SIG-M5 treated with dmso at 0.1 percent for 504 hours (cell line): ENCODE results near the gene ZNF804A.
"Not testable (repeated sequence)": the region's sequence is repeated elsewhere in the genome, so short reads cannot be mapped to it uniquely, and the experiment has no call there.

Source experiments
- DNase-seq: peaks from one replicate; lab custom pipeline; 2025; ENCODE audit not compliant: unreplicated experiment; lab: John Stamatoyannopoulos, UW

ZNF804A gene

DNA sequence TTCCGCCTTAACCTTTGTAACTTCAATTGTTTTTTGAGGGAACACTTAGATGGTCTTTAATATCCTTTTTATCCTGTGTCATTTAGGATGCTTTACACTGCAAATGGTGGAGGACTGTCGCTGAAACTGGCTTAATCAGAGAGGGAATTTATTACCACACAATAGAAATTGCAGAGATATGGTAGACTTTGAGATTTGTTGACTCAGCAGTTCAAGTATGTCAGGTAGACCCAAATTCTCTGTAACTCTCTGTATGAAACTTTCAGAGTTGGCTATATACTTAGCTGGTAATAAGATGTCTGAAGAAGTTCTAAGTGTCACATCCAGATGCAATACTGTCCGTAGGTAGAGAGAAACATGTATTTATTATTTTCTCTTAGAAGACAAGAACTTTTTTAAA is 100.1 kb downstream of the ZNF804A start:
- DNase-seq = no peak

DNA sequence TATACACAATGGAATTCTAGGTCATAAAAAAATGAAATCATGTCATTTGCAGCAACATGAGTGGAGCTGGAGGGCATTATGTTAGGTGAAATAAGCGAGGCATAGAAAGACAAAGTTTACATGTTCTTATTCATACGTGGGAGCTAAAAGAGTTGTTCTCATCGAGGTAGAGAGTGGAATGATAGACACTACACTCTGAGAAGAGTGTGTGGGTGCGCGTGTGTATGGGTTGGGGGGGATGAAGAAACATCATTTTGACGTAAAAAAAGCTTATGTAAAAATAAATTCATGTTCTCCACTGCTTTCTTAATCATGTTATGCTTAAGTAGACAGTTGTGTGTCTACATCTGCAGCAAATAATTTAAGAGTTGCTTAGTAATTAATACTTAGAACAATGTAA is 123.6 kb downstream of the ZNF804A start:
- no peak for DNase-seq

DNA sequence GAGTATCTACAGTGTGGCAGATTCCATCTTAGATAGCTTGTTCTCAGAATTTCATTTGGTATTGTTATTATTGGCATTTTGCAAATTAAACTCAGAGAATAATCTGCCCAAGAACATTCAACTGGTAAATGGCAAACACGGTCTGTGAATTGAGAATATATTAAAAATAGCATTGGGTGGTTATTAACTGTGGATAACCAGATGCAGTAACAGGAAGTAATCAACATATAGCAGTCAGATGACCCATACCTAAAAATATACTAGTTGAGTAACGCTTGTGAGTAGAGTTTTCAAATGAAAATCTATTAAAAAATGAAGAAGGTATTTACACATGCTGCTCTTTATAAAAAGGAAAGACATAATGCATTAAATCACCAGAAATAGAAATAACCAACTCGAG is 129.5 kb downstream of the ZNF804A start:
- no peak for DNase-seq

DNA sequence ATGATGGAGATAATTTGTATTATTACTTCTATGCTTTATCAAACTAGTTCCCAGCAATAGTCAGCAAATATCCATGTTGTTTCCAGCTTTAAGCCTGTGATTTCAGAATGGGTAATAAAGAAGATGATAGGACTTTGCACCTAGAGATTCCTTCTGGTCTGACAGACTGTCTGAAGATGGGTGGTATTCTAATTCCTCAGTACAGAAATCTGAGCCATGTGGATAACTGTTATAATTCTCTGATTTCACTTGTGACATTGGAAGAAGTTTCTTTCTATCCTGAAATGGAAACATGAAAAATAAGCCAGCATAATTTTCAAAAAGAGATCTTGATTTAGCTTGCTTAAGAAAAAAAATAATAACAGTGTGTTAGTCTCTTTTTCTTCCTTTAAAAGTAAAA is 130.1 kb downstream of the ZNF804A start:
- no peak for DNase-seq

- DNase-seq = no peak
These were observed 131.3 kb downstream of the ZNF804A start for GRCh38 chr2:184729581-184729980.

- peak; percentile 18 for DNase-seq
These were observed 132.0 kb downstream of the ZNF804A start for GRCh38 chr2:184730288-184730687.

- no peak for DNase-seq
These were observed 136.0 kb downstream of the ZNF804A start for GRCh38 chr2:184734338-184734737.

- no peak for DNase-seq
These were observed 137.3 kb downstream of the ZNF804A start for GRCh38 chr2:184735611-184736010.

DNA sequence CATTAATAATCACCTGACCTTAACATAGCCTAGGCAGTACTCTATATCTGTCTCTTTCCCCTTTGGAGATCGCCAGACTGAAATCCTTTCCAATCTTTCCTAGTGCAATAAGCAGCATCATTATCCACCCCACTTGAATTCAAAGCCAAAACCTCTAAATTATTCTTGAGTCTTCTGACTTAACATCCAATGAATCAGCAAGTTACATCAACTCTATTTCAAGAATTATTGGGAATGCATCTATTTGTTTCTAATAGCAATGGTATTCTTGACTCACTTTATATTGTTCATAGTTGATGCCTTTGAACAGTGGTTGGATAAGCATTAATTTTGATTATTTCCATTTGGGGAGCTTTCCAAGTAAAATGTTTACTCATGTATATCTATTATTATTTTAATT is 144.8 kb downstream of the ZNF804A start:
- no peak for DNase-seq

DNA sequence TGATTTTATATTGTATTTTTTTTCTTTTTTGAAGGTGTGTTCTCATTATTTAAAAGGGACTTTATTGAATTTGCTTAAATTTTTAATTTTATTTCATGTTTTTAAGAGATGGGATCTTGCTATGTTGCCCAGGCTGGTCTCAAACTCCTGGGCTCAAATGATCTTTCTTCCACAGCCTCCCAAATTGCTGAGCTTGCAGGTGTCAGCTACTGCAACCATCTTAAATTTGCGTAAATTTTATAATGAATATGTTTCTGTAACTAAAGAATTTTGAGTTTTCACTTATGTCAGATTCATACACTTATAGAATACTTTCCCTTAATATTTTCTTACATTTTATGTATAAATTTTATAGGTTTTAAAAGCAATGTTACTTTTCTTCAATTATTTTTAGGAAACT is 157.8 kb downstream of the ZNF804A start:
- no peak for DNase-seq

GRCh38 chr2:184756885-184757284 is 158.6 kb downstream of the ZNF804A start:
- no peak for DNase-seq

DNA sequence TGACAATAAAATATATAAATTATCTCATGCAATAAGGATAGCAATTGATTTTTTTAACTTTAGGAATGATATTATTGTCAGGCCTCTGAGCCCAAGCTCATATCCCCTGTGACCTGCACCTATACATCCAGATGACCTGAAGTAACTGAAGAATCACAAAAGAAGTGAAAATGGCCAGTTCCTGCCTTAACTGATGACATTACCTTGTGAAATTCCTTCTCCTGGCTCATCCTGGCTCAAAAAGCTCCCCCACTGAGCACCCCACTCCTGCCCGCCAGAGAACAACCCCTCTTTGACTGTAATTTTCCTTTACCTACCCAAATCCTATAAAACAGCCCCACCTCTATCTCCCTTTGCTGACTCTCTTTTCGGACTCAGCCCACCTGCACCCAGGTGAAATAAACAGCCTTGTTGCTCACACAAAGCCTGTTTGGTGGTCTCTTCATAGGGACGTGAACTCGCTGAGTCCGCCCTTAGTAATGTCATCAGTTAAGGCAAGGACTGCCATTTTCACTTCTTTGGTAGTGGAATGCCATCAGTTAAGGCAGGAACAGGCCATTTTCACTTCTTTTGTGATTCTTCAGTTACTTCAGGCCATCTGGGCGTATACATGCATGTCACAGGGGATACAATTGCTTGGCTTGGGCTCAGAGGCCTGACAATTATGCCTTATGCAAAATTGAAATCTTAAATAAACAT is 161.4 kb downstream of the ZNF804A start:
- not testable (repeated sequence) for DNase-seq

DNA sequence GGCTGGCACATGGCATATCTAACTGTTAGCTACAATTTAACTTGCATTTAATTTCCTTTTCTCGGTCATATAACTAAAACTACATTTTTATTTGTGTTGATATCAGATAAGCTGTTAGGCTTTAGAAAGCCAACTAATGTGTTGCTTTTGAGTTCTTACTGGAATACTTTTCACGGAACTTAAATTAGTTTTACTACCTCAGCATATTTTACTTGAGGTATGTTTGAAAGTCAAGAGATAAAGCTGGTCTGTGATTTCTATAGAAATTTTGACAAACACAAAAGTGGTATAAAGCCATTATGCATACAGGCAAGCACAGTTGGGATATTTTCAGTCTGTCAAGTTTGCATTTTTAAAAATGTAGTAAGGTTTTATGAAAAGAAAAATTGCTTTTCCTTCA is 162.6 kb downstream of the ZNF804A start:
- no peak for DNase-seq

GRCh38 chr2:184765112-184765895 is 167.0 kb downstream of the ZNF804A start:
- no peak for DNase-seq

- DNase-seq = no peak
These were observed 168.7 kb downstream of the ZNF804A start for GRCh38 chr2:184767059-184767458.

DNA sequence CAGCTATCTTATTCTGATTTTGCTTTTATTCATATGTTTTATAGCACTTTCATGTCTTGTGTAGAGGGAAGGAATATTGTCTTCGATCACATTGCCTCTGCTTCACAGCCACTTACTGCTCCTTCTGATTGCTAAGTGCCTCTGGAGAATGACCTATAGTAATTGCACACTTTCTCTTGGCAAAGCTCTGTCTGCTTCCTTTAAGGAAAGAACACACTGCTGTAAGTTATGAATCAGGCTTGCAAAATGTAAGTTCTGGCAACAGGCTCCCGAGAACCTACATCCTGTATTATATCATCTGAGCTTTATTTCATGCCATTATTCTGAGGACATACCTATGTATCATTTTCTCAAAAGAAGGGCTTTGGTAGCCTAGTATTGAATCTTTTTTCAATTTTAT is 170.7 kb downstream of the ZNF804A start:
- no peak for DNase-seq

DNA sequence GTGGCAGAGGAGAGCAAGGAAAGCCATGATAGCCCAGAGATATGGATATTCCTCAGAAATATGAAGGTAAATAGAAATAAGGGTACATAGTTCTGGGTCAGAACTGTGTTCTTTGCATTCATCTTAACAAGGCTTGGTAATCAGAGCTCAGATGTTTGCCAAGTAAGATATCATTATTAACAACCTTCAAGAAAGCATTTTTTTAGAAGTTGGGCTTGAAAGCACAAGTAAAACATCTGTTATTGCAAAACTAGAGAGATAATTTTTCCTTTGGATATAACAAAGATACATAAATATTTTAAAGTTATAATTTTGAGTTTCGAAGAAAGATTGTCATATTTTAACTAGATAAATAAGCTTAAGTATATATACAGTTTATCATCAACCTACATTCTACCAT is 171.4 kb downstream of the ZNF804A start:
- no peak for DNase-seq

DNA sequence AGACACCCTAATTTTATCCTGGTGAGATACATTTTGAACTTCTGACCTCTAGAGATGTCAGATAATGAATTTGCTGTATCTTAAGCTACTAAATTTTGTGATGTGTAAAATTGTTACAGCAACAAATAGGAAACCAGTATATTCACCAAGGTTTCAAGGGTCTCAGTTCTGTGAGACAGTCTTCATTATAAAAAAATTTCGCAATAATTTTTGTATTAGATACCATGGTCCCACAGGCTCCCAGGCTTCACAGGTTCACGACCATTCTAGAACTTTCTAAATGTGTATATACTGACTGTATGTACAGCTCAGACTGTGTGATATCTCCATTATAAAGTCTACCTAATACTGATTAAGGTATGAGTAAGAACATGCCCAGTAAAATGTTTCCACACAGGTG is 181.4 kb downstream of the ZNF804A start:
- DNase-seq = no peak

DNA sequence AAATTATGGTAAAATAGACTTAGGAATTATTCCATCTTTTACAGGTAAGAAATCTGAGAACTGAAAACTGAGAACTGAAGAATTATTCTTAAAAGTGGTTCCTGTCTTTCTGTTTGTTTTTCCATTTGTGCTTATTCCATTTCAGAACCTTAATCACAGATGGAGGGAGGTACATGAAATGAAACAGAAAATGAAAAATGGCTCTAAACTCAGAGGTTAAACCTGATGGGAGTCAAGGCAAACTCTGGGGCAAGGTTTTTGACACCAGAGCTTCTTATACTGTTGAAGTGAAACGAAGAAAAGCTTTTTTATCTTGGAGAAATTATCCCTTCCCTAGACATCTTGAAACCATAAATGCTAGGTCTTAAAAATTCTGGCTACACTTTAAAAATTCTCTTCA is 182.1 kb downstream of the ZNF804A start:
- no peak for DNase-seq

GRCh38 chr2:184780944-184781343 is 182.6 kb downstream of the ZNF804A start:
- no peak for DNase-seq

DNA sequence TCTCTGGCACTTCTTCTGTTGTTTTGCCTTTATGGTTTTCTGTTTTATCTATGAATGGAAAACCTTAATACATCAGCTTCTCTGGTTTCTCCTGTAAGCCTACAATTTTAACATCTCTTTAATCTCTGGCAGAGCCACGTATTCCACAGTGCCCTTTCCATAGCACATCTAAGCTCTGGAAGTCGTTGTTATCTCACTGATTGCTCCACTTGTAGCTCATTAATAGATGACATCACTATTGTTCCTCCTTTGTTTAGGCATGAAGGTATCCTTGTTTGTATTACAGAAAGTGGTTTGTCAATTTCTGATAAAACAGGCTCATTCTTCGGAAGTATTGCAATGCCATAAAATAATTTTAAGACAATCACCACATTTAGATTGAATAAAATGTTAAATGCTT is 185.2 kb downstream of the ZNF804A start:
- DNase-seq = no peak

GRCh38 chr2:184793176-184793575 is 194.8 kb downstream of the ZNF804A start:
- DNase-seq = no peak

DNA sequence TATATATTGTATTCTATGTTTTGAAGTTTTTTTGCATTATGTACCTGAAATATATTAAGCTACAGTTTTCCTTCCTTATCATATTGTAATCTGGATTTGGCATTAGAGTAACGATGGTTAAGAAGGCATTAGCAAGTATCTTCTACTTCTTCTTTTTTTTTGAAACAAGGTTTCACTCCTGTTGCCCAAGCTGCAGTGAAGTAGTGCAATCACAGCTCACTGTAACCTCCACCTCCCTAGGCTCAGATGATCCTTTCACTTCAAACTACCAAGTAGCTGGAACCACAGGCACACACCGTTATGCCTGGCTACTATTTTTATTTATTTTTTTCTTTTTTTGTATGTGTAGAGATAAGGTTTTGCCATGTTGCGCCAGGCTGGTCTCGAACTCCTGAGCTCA is 201.1 kb downstream of the ZNF804A start:
- peak; percentile 9 for DNase-seq
